ENCODE results near the gene AGAP9. TPM values are rescaled to one million over a fixed set of nuclear protein-coding genes. Genes with fewer than 3 reads are reported as not detected.
"Not testable (repeated sequence)": the region's sequence is repeated elsewhere in the genome, so short reads cannot be mapped to it uniquely, and the experiment has no call there.

Gene AGAP9
- total RNA-seq, 1 experiment from 2014 or later, result 7.4 TPM

- ATAC-seq, result peak; percentile 10; the same call in 1 of the 2 replicates
- H4K20me1 ChIP-seq (ENCODE audit: insufficient read depth); H3K9me3 ChIP-seq (ENCODE audit: control insufficient read depth in 1 of 2, insufficient read depth in 1 of 2, low read depth in 1 of 2, low read length in 2 of 2); H3K4me3 ChIP-seq (replicated peaks in 1 of 2; ENCODE audit: low read depth in 1 of 2, low read length in 2 of 2); BruUV-seq (replicated peaks); H3K4me2 ChIP-seq (ENCODE audit: low read length); H3K36me3 ChIP-seq (ENCODE audit: control insufficient read depth in 1 of 2, insufficient read depth in 2 of 2, low read length in 2 of 2); H3K4me1 ChIP-seq (ENCODE audit: control insufficient read depth in 1 of 2, insufficient read depth in 2 of 2, low read length in 2 of 2); H3K79me2 ChIP-seq (ENCODE audit: insufficient read depth, low read length); DNase-seq (ENCODE audit: low read depth, low spot score); RAD21 ChIA-PET (ENCODE audit: low non-redundant PET in 1 of 2, low total read pairs in 2 of 2, uncharacterized antibody in 2 of 2, unreplicated experiment in 2 of 2); CTCF ChIA-PET; POLR2A ChIA-PET; intact Hi-C loops (cut with micrococcal nuclease); H3K27ac ChIP-seq (ENCODE audit: low read depth, low read length); H2AFZ ChIP-seq (ENCODE audit: low read depth, low read length, poor library complexity, severe bottlenecking); H3K27me3 ChIP-seq (ENCODE audit: insufficient read depth, low read length); H3K9ac ChIP-seq (ENCODE audit: low read length); H3K9me2 ChIP-seq (ENCODE audit: insufficient read depth): not testable (repeated sequence)
These were observed 50.8 kb downstream of the AGAP9 start for GRCh38 chr10:47472647-47473046.

- H3K4me3 ChIP-seq (replicated peaks in 1 of 2; ENCODE audit: low read depth in 1 of 2, low read length in 2 of 2); H3K4me2 ChIP-seq (ENCODE audit: low read length); H3K79me2 ChIP-seq (ENCODE audit: insufficient read depth, low read length); H2AFZ ChIP-seq (ENCODE audit: low read depth, low read length, poor library complexity, severe bottlenecking); RAD21 ChIA-PET (ENCODE audit: low non-redundant PET in 1 of 2, low total read pairs in 2 of 2, uncharacterized antibody in 2 of 2, unreplicated experiment in 2 of 2); H3K4me1 ChIP-seq (ENCODE audit: control insufficient read depth in 1 of 2, insufficient read depth in 2 of 2, low read length in 2 of 2); H3K27ac ChIP-seq (ENCODE audit: low read depth, low read length); CTCF ChIA-PET; H3K9me2 ChIP-seq (ENCODE audit: insufficient read depth); DNase-seq (ENCODE audit: low read depth, low spot score); POLR2A ChIA-PET; H3K27me3 ChIP-seq (ENCODE audit: insufficient read depth, low read length); H4K20me1 ChIP-seq (ENCODE audit: insufficient read depth); H3K9me3 ChIP-seq (ENCODE audit: control insufficient read depth in 1 of 2, insufficient read depth in 1 of 2, low read depth in 1 of 2, low read length in 2 of 2); intact Hi-C loops (cut with micrococcal nuclease); H3K9ac ChIP-seq (ENCODE audit: low read length); H3K36me3 ChIP-seq (ENCODE audit: control insufficient read depth in 1 of 2, insufficient read depth in 2 of 2, low read length in 2 of 2); BruUV-seq (replicated peaks): not testable (repeated sequence)
- ATAC-seq, result peak; percentile 47
These were observed 51.4 kb downstream of the AGAP9 start for GRCh38 chr10:47472072-47472471.

GRCh38 chr10:47468731-47469528, 54.5 kb downstream of the AGAP9 start:
- H4K20me1 ChIP-seq (ENCODE audit: insufficient read depth); DNase-seq (ENCODE audit: low read depth, low spot score); intact Hi-C loops (cut with micrococcal nuclease); H3K27ac ChIP-seq (ENCODE audit: low read depth, low read length); H3K4me3 ChIP-seq (replicated peaks in 1 of 2; ENCODE audit: low read depth in 1 of 2, low read length in 2 of 2); H3K27me3 ChIP-seq (ENCODE audit: insufficient read depth, low read length); RAD21 ChIA-PET (ENCODE audit: low non-redundant PET in 1 of 2, low total read pairs in 2 of 2, uncharacterized antibody in 2 of 2, unreplicated experiment in 2 of 2); H3K9ac ChIP-seq (ENCODE audit: low read length); POLR2A ChIA-PET; CTCF ChIA-PET; H3K9me3 ChIP-seq (ENCODE audit: control insufficient read depth in 1 of 2, insufficient read depth in 1 of 2, low read depth in 1 of 2, low read length in 2 of 2); ATAC-seq; H3K36me3 ChIP-seq (ENCODE audit: control insufficient read depth in 1 of 2, insufficient read depth in 2 of 2, low read length in 2 of 2); H3K4me1 ChIP-seq (ENCODE audit: control insufficient read depth in 1 of 2, insufficient read depth in 2 of 2, low read length in 2 of 2); H3K9me2 ChIP-seq (ENCODE audit: insufficient read depth); H3K4me2 ChIP-seq (ENCODE audit: low read length); BruUV-seq (replicated peaks); H3K79me2 ChIP-seq (ENCODE audit: insufficient read depth, low read length); H2AFZ ChIP-seq (ENCODE audit: low read depth, low read length, poor library complexity, severe bottlenecking): not testable (repeated sequence)

GRCh38 chr10:47467957-47468356, 55.5 kb downstream of the AGAP9 start:
- H3K27ac ChIP-seq (ENCODE audit: low read depth, low read length); BruUV-seq (replicated peaks); H3K4me2 ChIP-seq (ENCODE audit: low read length); H3K27me3 ChIP-seq (ENCODE audit: insufficient read depth, low read length); H3K79me2 ChIP-seq (ENCODE audit: insufficient read depth, low read length); CTCF ChIA-PET; RAD21 ChIA-PET (ENCODE audit: low non-redundant PET in 1 of 2, low total read pairs in 2 of 2, uncharacterized antibody in 2 of 2, unreplicated experiment in 2 of 2); H3K9me2 ChIP-seq (ENCODE audit: insufficient read depth); DNase-seq (ENCODE audit: low read depth, low spot score); H3K4me1 ChIP-seq (ENCODE audit: control insufficient read depth in 1 of 2, insufficient read depth in 2 of 2, low read length in 2 of 2); H2AFZ ChIP-seq (ENCODE audit: low read depth, low read length, poor library complexity, severe bottlenecking); H3K9me3 ChIP-seq (ENCODE audit: control insufficient read depth in 1 of 2, insufficient read depth in 1 of 2, low read depth in 1 of 2, low read length in 2 of 2); H3K4me3 ChIP-seq (replicated peaks in 1 of 2; ENCODE audit: low read depth in 1 of 2, low read length in 2 of 2); H3K9ac ChIP-seq (ENCODE audit: low read length); H3K36me3 ChIP-seq (ENCODE audit: control insufficient read depth in 1 of 2, insufficient read depth in 2 of 2, low read length in 2 of 2); POLR2A ChIA-PET; intact Hi-C loops (cut with micrococcal nuclease); ATAC-seq; H4K20me1 ChIP-seq (ENCODE audit: insufficient read depth): not testable (repeated sequence)
